Measurements from ENCODE around the gene MPP2. TPM values are rescaled to one million over a fixed set of nuclear protein-coding genes. Genes with fewer than 3 reads are reported as not detected.
A peak's percentile ranks its signal among the peaks of the same experiment; 100 is the strongest.

The MPP2 gene
- total RNA-seq, 1 donor from 2014 or later = not detected

DNA sequence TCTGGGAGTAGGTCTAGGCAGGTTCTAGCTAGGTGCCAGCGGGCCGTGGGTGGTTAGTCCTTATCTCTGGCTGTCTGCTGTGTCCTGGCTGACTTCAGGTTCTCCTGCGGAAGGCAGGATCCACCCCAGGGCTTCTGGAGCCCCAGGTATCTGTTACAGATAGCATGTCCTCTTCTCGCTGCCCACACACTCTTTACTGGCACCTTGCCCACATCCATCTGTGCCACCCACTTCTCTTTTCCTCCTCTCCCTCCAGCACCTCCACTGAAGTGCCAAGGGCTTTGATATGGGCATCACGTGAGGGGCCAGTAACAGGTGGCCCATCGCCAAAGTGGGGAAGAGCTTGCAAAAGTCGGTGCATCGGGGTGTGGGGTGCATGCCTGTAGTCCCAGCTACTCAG lies 4.6 kb upstream of the MPP2 start:
- intact Hi-C loops (cut with micrococcal nuclease) = loop anchor here (2.0 kb wide), 1 partner anchor 33 kb away; no protein-coding TSS in a partner anchor
- ChIA-PET CTCF (interaction anchor here (1.0 to 1.1 kb wide), 2 partner anchors 13 to 14 kb away, joined by 3 read pairs; no protein-coding TSS in a partner anchor), POLR2A (no interaction called here)
- ATAC-seq (ENCODE audit: low read depth) (no peak), DNase-seq (no peak)
- H3K27ac Mint-ChIP-seq = no peak overlapping the region
- H3K4me3 Mint-ChIP-seq = no peak overlapping the region
- H3K36me3 Mint-ChIP-seq (ENCODE audit: low read depth) = no peaks in the 10 kb centered on the region
- peaks cover 18% of the 10 kb centered on the region for H3K27me3 Mint-ChIP-seq
- H3K9me3 Mint-ChIP-seq = peaks cover 4% of the 10 kb centered on the region
- H3K4me1 Mint-ChIP-seq = peaks cover 19% of the 10 kb centered on the region
- TF ChIP-seq, protein P1, sequence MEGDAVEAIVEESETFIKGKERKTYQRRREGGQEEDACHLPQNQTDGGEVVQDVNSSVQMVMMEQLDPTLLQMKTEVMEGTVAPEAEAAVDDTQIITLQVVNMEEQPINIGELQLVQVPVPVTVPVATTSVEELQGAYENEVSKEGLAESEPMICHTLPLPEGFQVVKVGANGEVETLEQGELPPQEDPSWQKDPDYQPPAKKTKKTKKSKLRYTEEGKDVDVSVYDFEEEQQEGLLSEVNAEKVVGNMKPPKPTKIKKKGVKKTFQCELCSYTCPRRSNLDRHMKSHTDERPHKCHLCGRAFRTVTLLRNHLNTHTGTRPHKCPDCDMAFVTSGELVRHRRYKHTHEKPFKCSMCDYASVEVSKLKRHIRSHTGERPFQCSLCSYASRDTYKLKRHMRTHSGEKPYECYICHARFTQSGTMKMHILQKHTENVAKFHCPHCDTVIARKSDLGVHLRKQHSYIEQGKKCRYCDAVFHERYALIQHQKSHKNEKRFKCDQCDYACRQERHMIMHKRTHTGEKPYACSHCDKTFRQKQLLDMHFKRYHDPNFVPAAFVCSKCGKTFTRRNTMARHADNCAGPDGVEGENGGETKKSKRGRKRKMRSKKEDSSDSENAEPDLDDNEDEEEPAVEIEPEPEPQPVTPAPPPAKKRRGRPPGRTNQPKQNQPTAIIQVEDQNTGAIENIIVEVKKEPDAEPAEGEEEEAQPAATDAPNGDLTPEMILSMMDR (IDR thresholded peaks at IDR 0.05) = no peak

DNA sequence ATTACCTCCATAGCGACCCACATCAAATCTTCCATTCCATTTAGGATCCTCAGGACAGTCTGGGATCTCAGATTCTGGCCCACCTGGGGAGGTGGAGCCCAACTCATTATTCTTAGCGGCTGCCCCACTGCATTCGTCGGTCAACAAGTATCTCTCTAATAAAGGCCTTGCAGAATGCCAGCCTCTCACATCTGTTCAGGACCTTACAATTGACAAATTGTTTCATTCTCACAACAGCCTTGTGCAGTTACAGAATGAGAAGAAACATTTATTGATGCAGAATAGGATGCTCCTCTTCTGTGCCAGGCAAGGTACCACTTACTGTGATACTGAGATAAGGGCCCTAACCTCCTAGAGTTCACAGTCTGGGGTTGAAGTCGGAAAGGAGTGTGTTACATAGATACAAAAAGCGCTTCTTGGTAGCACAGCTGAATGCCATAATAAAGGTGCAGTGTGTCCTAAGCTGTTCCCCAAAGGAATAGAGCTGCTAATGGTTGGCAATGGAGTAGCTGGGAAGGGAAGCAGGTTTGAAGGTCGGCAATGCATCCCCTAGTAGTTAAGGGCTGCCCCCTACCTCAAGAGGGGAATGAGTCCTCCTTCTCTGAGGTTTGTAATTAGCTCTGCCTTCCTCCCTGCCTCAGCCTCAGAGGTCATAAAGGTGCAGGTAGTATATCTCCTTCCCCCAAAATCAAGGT lies 2.3 kb upstream of the MPP2 start:
- intact Hi-C loops (cut with micrococcal nuclease) = loop anchor here (1.0 to 10.0 kb wide), 4 partner anchors 35 to 132 kb away; no protein-coding TSS in a partner anchor
- Mint-ChIP-seq H3K4me1 (peaks cover 23% of the 10 kb centered on the region), H3K9me3 (no peaks in the 10 kb centered on the region), H3K27me3 (peaks cover 35% of the 10 kb centered on the region), H3K4me3 (no peak overlapping the region), H3K36me3 (ENCODE audit: low read depth) (no peaks in the 10 kb centered on the region), H3K27ac (no peak overlapping the region)
- ChIA-PET CTCF (interaction anchor here (0.8 to 3.2 kb wide), 10 partner anchors 14 to 624 kb away, joined by 3 to 10 read pairs (median 4); no protein-coding TSS in a partner anchor), POLR2A (interaction anchor here (0.6 to 0.7 kb wide), 2 partner anchors 32 to 523 kb away, joined by 3 to 6 read pairs; no protein-coding TSS in a partner anchor)
- DNase-seq (no peak), ATAC-seq (ENCODE audit: low read depth) (no peak)
- TF ChIP-seq, protein P1 (IDR thresholded peaks at IDR 0.05) = no peak

DNA sequence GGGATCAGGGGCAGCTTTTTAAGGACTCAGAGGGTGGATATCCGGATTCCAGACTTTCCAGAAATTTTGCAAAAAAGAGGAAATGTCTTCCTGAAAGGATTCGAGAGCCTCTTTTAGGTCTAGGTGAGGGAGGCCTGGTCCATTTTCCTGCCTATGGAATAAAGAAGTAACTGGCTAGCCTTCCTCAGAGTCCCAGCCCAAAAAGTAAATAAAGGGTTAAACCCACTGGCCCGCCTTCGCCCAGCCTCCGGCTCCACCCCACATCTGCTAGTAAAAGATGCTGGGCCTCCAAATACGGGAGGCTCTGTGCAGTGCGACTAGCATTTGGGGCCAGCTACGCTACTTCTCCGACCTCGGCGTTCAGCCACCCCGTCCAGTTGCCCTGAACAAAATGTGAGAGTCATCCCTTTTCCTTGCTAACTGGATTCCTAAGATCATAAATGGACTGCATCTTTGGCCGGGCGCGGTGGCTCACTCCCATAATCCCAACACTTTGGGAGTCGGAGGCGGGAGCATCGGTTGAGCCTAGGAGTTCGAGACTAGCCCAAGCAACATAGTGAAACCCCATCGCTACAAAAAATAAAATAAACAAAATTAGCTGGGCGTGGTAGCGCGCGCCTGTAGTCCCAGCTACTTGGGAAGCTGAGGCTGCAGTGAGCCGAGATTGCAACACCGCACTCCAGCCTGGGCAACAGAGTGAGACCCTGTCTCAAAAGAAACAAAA lies 824 bp upstream of the MPP2 start:
- Mint-ChIP-seq H3K27me3 (peaks cover 49% of the 10 kb centered on the region), H3K27ac (no peak overlapping the region)

DNA sequence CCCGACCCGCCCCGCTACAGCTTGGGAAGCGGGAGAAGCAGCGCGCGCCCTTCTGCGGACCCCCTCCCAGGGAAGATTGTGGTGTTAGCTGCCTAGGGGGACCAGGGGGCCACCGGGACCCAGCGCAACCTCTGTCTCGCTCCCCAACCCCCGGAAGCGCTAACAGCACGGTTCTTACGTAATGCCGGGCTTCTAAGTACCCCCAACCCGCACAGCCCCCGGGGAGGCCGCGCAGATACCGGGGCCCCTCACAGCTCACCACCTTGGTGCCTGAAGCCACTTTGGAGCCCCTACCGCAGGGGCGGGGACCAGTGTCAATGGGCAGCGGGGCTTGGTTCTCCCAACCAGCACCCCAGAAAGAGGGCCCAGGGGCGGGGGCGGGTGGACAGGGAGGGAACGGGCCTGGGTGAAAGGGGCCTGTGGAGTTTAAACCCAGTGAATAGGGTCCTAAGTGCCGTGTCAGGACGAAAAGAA lies 348 bp downstream of the MPP2 start:
- H3K27ac Mint-ChIP-seq = no peak overlapping the region
- POLR2A ChIA-PET = no interaction called here
- intact Hi-C loops (cut with micrococcal nuclease) = loop anchor here (5.0 to 10.0 kb wide), 2 partner anchors 82 to 100 kb away; no protein-coding TSS in a partner anchor
- TF ChIP-seq, protein P1 (IDR thresholded peaks at IDR 0.05) = no peak
- H3K9me3 Mint-ChIP-seq = no peaks in the 10 kb centered on the region
- peak overlapping the region; percentile 73 for H3K4me3 Mint-ChIP-seq
- H3K36me3 Mint-ChIP-seq (ENCODE audit: low read depth) = no peaks in the 10 kb centered on the region
- peaks cover 23% of the 10 kb centered on the region for H3K4me1 Mint-ChIP-seq
- H3K27me3 Mint-ChIP-seq = peaks cover 55% of the 10 kb centered on the region
- peak; percentile 30 for ATAC-seq (ENCODE audit: low read depth)
- CTCF ChIA-PET = interaction anchor here (3.2 kb wide), 1 partner anchor 37 kb away, joined by 10 read pairs; no protein-coding TSS in a partner anchor
- DNase-seq = peak; percentile 22

More for the DNA sequence above, 824 bp upstream of the MPP2 start:
- H3K4me1 Mint-ChIP-seq = peaks cover 23% of the 10 kb centered on the region
- H3K36me3 Mint-ChIP-seq (ENCODE audit: low read depth) = no peaks in the 10 kb centered on the region
- ChIA-PET POLR2A (no interaction called here), CTCF (interaction anchor here (3.2 kb wide), 1 partner anchor 36 kb away, joined by 10 read pairs; no protein-coding TSS in a partner anchor)
- no peaks in the 10 kb centered on the region for H3K9me3 Mint-ChIP-seq
- TF ChIP-seq, protein P1 (IDR thresholded peaks at IDR 0.05) = no peak
- intact Hi-C loops (cut with micrococcal nuclease) = loop anchor here (5.0 to 10.0 kb wide), 2 partner anchors 83 to 99 kb away; no protein-coding TSS in a partner anchor
- ATAC-seq (ENCODE audit: low read depth) (peak; percentile 56), DNase-seq (no peak)
- H3K4me3 Mint-ChIP-seq = peak overlapping the region; percentile 73
